MM.1S (cell line): ENCODE results near the gene TSPEAR.

ENCODE experiments used
- EZH2 ChIP-seq: fragments of 300-600 bp; sonication (generic); optimal IDR thresholded peaks from 2 replicates; pipeline ENCODE3; 2017; ENCODE audit warnings: low read depth, mild to moderate bottlenecking, antibody characterized with exemption, low read length, mixed read lengths
- TF ChIP-seq, protein P1 (sequence below): fragments of 300-600 bp; sonication (generic); IDR thresholded peaks from 2 replicates; pipeline ENCODE4 v1.5.1; 2016; ENCODE audit warnings: antibody characterized with exemption, low read length, mixed read lengths

DNA sequence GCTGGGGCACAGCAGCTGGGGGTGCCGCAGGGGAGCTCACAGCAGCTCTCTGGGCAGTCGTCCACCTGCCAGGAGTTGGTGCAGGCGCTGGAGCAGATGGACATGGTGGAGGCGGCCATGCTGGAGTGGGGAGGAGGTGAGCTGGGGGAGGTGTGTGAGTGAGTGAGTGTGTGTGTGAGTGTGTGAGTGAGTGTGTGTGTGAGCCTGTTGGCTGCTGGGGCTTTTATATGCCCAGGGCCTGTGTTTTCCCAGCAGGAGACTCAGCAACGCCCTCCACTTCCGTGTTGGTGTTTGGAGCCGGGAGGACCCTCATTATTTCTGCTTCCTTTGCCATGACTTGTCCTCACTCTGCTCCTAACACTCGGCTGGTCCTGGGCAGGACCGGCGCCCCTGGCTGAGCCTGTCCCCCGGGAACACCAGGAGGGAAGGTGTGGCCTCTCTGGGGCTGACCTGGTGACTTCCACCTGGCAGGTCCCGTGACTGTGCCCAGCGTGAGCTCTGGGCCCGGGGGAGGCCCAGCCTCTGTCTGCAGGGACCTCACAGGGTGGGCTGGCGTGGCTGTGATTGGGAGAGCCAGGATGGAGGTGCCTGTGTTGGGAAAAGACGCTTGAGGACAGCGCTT is 159.9 kb downstream of the TSPEAR start, which contains the start of gene KRTAP10-2:
- TF ChIP-seq, protein P1, sequence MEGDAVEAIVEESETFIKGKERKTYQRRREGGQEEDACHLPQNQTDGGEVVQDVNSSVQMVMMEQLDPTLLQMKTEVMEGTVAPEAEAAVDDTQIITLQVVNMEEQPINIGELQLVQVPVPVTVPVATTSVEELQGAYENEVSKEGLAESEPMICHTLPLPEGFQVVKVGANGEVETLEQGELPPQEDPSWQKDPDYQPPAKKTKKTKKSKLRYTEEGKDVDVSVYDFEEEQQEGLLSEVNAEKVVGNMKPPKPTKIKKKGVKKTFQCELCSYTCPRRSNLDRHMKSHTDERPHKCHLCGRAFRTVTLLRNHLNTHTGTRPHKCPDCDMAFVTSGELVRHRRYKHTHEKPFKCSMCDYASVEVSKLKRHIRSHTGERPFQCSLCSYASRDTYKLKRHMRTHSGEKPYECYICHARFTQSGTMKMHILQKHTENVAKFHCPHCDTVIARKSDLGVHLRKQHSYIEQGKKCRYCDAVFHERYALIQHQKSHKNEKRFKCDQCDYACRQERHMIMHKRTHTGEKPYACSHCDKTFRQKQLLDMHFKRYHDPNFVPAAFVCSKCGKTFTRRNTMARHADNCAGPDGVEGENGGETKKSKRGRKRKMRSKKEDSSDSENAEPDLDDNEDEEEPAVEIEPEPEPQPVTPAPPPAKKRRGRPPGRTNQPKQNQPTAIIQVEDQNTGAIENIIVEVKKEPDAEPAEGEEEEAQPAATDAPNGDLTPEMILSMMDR: no peak
- TF ChIP-seq EZH2: no peak
